GM18870 (cell line): ENCODE measurements around the gene TLX2.
"Not testable (repeated sequence)": the region's sequence is repeated elsewhere in the genome, so short reads cannot be mapped to it uniquely, and the experiment has no call there.

Source experiments
- ATAC-seq: cut with Tn5 transposase; IDR thresholded peaks from one replicate; pipeline ENCODE4 v1.9.1; 2021; ENCODE audit warnings: moderate library complexity; ENCODE audit not compliant: unreplicated experiment

The TLX2 gene

GRCh38 chr2:74553892-74554819 lies 39.9 kb downstream of the TLX2 start, which contains the start of the genes DOK1 and LOXL3:
DOK1 (plus strand) TSS chr2:74554720; CDS start chr2:74554755, 35 bp downstream.
LOXL3 (minus strand) TSS chr2:74553942; CDS start chr2:74552634, 1,308 bp downstream.
- no peak for ATAC-seq

- ATAC-seq, result no peak
Measured at GRCh38 chr2:74554820-74555531, 40.7 kb downstream of the TLX2 start.

GRCh38 chr2:74555610-74556103 lies 41.4 kb downstream of the TLX2 start:
- ATAC-seq, result no peak

GRCh38 chr2:74556159-74556558 lies 41.9 kb downstream of the TLX2 start:
- no peak for ATAC-seq

GRCh38 chr2:74556831-74557370 lies 42.7 kb downstream of the TLX2 start:
- no peak for ATAC-seq

- no peak for ATAC-seq
Measured at GRCh38 chr2:74558284-74559230, 44.3 kb downstream of the TLX2 start.

- no peak for ATAC-seq
Measured at GRCh38 chr2:74559912-74560311, 45.7 kb downstream of the TLX2 start.

GRCh38 chr2:74560591-74560990 lies 46.3 kb downstream of the TLX2 start:
- ATAC-seq, result no peak

GRCh38 chr2:74561022-74561421 lies 46.8 kb downstream of the TLX2 start:
- not testable (repeated sequence) for ATAC-seq

- ATAC-seq, result no peak
Measured at GRCh38 chr2:74562126-74562775, 48.0 kb downstream of the TLX2 start.

GRCh38 chr2:74564222-74564621 lies 50.0 kb downstream of the TLX2 start:
- ATAC-seq, result no peak

GRCh38 chr2:74566076-74566753 lies 52.0 kb downstream of the TLX2 start:
- ATAC-seq, result no peak

- no peak for ATAC-seq
Measured at GRCh38 chr2:74566754-74567085, 52.5 kb downstream of the TLX2 start.
